ENCODE measurements around the gene LRRC28.

LRRC28 gene

GRCh38 chr15:99324700-99325099, 73.4 kb downstream of the LRRC28 start:
- Histone ChIP-seq H3K4me2 (ENCODE audit: low read length) (no peak overlapping the region), H3K36me3 (ENCODE audit: control insufficient read depth, insufficient read depth, low read length) (no peaks in the 10 kb centered on the region), H3K27ac (no peak overlapping the region), H2AFZ (no peak overlapping the region), H3K9ac (no peak overlapping the region), H3K27me3 (ENCODE audit: control insufficient read depth, insufficient read depth, low read length) (no peaks in the 10 kb centered on the region), H3K4me1 (no peaks in the 10 kb centered on the region), H3K79me2 (no peaks in the 10 kb centered on the region), H3K9me3 (ENCODE audit: control insufficient read depth, low read length) (no peaks in the 10 kb centered on the region), H3K4me3 (ENCODE audit: low read depth, low read length) (no peak overlapping the region)
- TF ChIP-seq CTCF (IDR thresholded peaks at IDR 0.05), result no peak

GRCh38 chr15:99326235-99326634, 75.0 kb downstream of the LRRC28 start:
- no peaks in the 10 kb centered on the region for H3K36me3 ChIP-seq (ENCODE audit: control insufficient read depth, insufficient read depth, low read length)
- no peak overlapping the region for H3K4me2 ChIP-seq (ENCODE audit: low read length)
- H2AFZ ChIP-seq, result no peak overlapping the region
- H3K27ac ChIP-seq, result no peak overlapping the region
- no peaks in the 10 kb centered on the region for H3K27me3 ChIP-seq (ENCODE audit: control insufficient read depth, insufficient read depth, low read length)
- TF ChIP-seq CTCF (IDR thresholded peaks at IDR 0.05), result no peak
- H3K9ac ChIP-seq, result no peak overlapping the region
- no peaks in the 10 kb centered on the region for H3K79me2 ChIP-seq
- H3K4me3 ChIP-seq (ENCODE audit: low read depth, low read length), result no peak overlapping the region
- no peaks in the 10 kb centered on the region for H3K9me3 ChIP-seq (ENCODE audit: control insufficient read depth, low read length)
- no peaks in the 10 kb centered on the region for H3K4me1 ChIP-seq

- H3K4me3 ChIP-seq (ENCODE audit: low read depth, low read length), result no peak overlapping the region
- H3K9me3 ChIP-seq (ENCODE audit: control insufficient read depth, low read length), result no peaks in the 10 kb centered on the region
- no peaks in the 10 kb centered on the region for H3K79me2 ChIP-seq
- H3K27me3 ChIP-seq (ENCODE audit: control insufficient read depth, insufficient read depth, low read length), result no peaks in the 10 kb centered on the region
- H3K36me3 ChIP-seq (ENCODE audit: control insufficient read depth, insufficient read depth, low read length), result no peaks in the 10 kb centered on the region
- TF ChIP-seq CTCF (IDR thresholded peaks at IDR 0.05), result no peak
- no peak overlapping the region for H2AFZ ChIP-seq
- no peak overlapping the region for H3K9ac ChIP-seq
- H3K4me2 ChIP-seq (ENCODE audit: low read length), result no peak overlapping the region
- no peak overlapping the region for H3K27ac ChIP-seq
- H3K4me1 ChIP-seq, result no peaks in the 10 kb centered on the region
These were observed 77.1 kb downstream of the LRRC28 start for GRCh38 chr15:99328106-99329072.

- no peak for TF ChIP-seq CTCF (IDR thresholded peaks at IDR 0.05)
- Histone ChIP-seq H3K4me1 (no peaks in the 10 kb centered on the region), H3K4me3 (ENCODE audit: low read depth, low read length) (no peak overlapping the region), H2AFZ (no peak overlapping the region), H3K4me2 (ENCODE audit: low read length) (no peak overlapping the region), H3K27me3 (ENCODE audit: control insufficient read depth, insufficient read depth, low read length) (no peaks in the 10 kb centered on the region), H3K9me3 (ENCODE audit: control insufficient read depth, low read length) (no peaks in the 10 kb centered on the region), H3K9ac (no peak overlapping the region), H3K27ac (no peak overlapping the region), H3K79me2 (no peaks in the 10 kb centered on the region), H3K36me3 (ENCODE audit: control insufficient read depth, insufficient read depth, low read length) (no peaks in the 10 kb centered on the region)
These were observed 80.1 kb downstream of the LRRC28 start for GRCh38 chr15:99331381-99331780.

- TF ChIP-seq CTCF (IDR thresholded peaks at IDR 0.05), result no peak
- Histone ChIP-seq H3K9me3 (ENCODE audit: control insufficient read depth, low read length) (no peaks in the 10 kb centered on the region), H3K27me3 (ENCODE audit: control insufficient read depth, insufficient read depth, low read length) (no peaks in the 10 kb centered on the region), H3K4me2 (ENCODE audit: low read length) (no peak overlapping the region), H3K36me3 (ENCODE audit: control insufficient read depth, insufficient read depth, low read length) (no peaks in the 10 kb centered on the region), H3K4me1 (no peaks in the 10 kb centered on the region), H3K9ac (no peak overlapping the region), H3K27ac (no peak overlapping the region), H2AFZ (no peak overlapping the region), H3K79me2 (no peaks in the 10 kb centered on the region), H3K4me3 (ENCODE audit: low read depth, low read length) (no peak overlapping the region)
These were observed 82.1 kb downstream of the LRRC28 start for GRCh38 chr15:99333413-99333812.

Data from parathyroid adenoma (tissue), 2 donors.